Panc1 (cell line): ENCODE data around the gene ULBP3. TPM values are rescaled to one million over a fixed set of nuclear protein-coding genes. Genes with fewer than 3 reads are reported as not detected.

Experiments used
- ATAC-seq: fragments of 200-7000 bp; cut with Tn5 transposase; 2 replicates; pipeline ENCODE4 v1.9.1; 2020; ENCODE audit warnings: mild to moderate bottlenecking, moderate library complexity
- BruUV-seq: library from RNA; stranded (reverse); fragments of 400-500 nt; replicated peaks from 2 replicates; lab custom pipeline; 2021; lab: Mats Ljungman, UMichigan
- CTCF ChIA-PET: fragments of 300-600 bp; sonication (Branson Sonifier 250); formaldehyde crosslinking; loops from one replicate; lab custom pipeline; 2022; ENCODE audit warnings: antibody characterized with exemption; lab: Charles Lee
- POLR2A ChIA-PET: fragments of 300-600 bp; sonication (Branson Sonifier 250); formaldehyde crosslinking; loops from one replicate; lab custom pipeline; 2022; ENCODE audit warnings: antibody characterized with exemption; lab: Charles Lee
- DNase-seq: peaks from one replicate; pipeline ENCODE4 v3.0.0-alpha.2; 2010; ENCODE audit warnings: low read depth, low spot score
- H3K27ac ChIP-seq: 2 replicates; pipeline ENCODE4 v1.5.1; 2011; ENCODE audit warnings: mild to moderate bottlenecking, low read length, inconsistent platforms
- H3K27me3 ChIP-seq: fragments of 200-500 bp; sonication (Bioruptor generic); 2 replicates; pipeline ENCODE4 v1.6.0; 2014; ENCODE audit warnings: low read length, inconsistent platforms; ENCODE audit not compliant: control insufficient read depth, insufficient read depth
- H3K36me3 ChIP-seq: fragments of 200-500 bp; sonication (Bioruptor generic); 2 replicates; pipeline ENCODE4 v1.5.1; 2014; ENCODE audit warnings: inconsistent platforms, mild to moderate bottlenecking, low read length, moderate library complexity; ENCODE audit not compliant: control insufficient read depth, insufficient read depth
- H3K4me1 ChIP-seq: 2 replicates; pipeline ENCODE4 v1.5.1; 2011; ENCODE audit warnings: inconsistent platforms, mild to moderate bottlenecking, low read length, moderate library complexity; ENCODE audit not compliant: control insufficient read depth, insufficient read depth
- H3K4me3 ChIP-seq, 2 experiments: 2 replicates each; pipeline ENCODE4 v1.5.1; 2011 to 2012; ENCODE audit warnings: low read depth in 2 of 2, low read length in 2 of 2, mild to moderate bottlenecking in 2 of 2, inconsistent platforms in 1 of 2, moderate library complexity in 1 of 2
- H3K9me3 ChIP-seq: fragments of 200-500 bp; sonication (Bioruptor generic); 2 replicates; pipeline ENCODE4 v1.5.1; 2014; ENCODE audit warnings: low read depth, mild to moderate bottlenecking, inconsistent platforms, low read length, moderate library complexity; ENCODE audit not compliant: control insufficient read depth, insufficient read depth
- POLR2AphosphoS5 ChIP-seq: IDR thresholded peaks from 2 replicates; pipeline ENCODE4 v1.6.1; 2012; ENCODE audit warnings: mild to moderate bottlenecking, low read depth, low read length, moderate library complexity
- SIN3A ChIP-seq: IDR thresholded peaks from 2 replicates; pipeline ENCODE4 v1.6.1; 2012; ENCODE audit warnings: low read depth, mild to moderate bottlenecking, low read length, moderate library complexity, borderline replicate concordance; ENCODE audit not compliant: insufficient read depth
- TCF7L2 ChIP-seq: IDR thresholded peaks from 2 replicates; pipeline ENCODE4 v1.6.1; 2011; ENCODE audit warnings: mild to moderate bottlenecking, low read depth, low read length, inconsistent platforms
- in situ Hi-C: cut with HindIII; loops from 2 replicates; pipeline ENCODE4 v1.10.0; 2016; ENCODE audit warnings: low sequenced_read_pairs, low pct_unique_long_range_greater_than_20kb
- intact Hi-C: fragments of 100-400 bp; cut with micrococcal nuclease; formaldehyde crosslinking; loops from one replicate; pipeline ENCODE4 v1.10.0; 2022; ENCODE audit not compliant: unreplicated experiment
- total RNA-seq: library from RNA; stranded (reverse); gene quantifications from one replicate; pipeline ENCODE4 v1.2.1, GENCODE V29; 2021; ENCODE audit not compliant: unreplicated experiment
- TF ChIP-seq, protein P1 (sequence below): fragments of 450-650 bp; IDR thresholded peaks from 2 replicates; pipeline ENCODE4 v1.5.1; 2017; ENCODE audit warnings: mild to moderate bottlenecking
- TF ChIP-seq, protein P2 (sequence below), 2 experiments: IDR thresholded peaks; 2 replicates each; pipeline ENCODE4 v1.6.1; 2011 to 2012; ENCODE audit warnings: low read depth in 2 of 2, control low read depth in 1 of 2, low read length in 1 of 2, mild to moderate bottlenecking in 1 of 2, moderate library complexity in 1 of 2; ENCODE audit not compliant: insufficient read depth in 1 of 2

Gene ULBP3
- total RNA-seq, 1 experiment from 2014 or later: 2.4 TPM

DNA sequence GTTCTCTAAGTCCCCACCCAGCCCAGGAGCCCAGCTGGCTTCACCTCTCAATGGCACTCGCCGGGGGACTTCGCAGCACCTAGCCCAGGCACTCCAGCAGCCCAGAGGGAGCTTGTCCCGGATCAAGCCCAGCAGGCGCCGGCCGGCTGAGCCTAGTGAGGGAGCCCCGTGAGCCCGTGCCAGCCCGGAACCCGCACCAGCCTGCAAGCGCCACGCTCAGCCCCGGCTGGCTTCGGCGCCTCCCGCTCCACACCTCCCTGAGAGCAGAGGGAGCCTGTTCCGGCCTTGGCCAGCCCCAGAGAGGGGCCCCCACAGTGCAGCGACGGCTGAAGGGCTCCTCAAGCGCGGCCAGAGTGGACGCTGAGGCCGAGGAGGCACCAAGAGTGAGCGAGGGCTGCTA, 46.8 kb upstream of the ULBP3 start:
- Histone ChIP-seq H3K9me3 (no peaks in the 10 kb centered on the region), H3K27ac (no peak overlapping the region), H3K4me3 (no peak overlapping the region), H3K27me3 (peaks cover 6% of the 10 kb centered on the region), H3K4me1 (no peaks in the 10 kb centered on the region), H3K36me3 (no peaks in the 10 kb centered on the region)
- in situ Hi-C loops: no loop called here
- no TSS peak for BruUV-seq
- ATAC-seq (no peak), DNase-seq (no peak)
- ChIA-PET CTCF (no interaction called here), POLR2A (no interaction called here)
- intact Hi-C loops: no loop called here
- TF ChIP-seq SIN3A: no peak
- TF ChIP-seq, protein P1, sequence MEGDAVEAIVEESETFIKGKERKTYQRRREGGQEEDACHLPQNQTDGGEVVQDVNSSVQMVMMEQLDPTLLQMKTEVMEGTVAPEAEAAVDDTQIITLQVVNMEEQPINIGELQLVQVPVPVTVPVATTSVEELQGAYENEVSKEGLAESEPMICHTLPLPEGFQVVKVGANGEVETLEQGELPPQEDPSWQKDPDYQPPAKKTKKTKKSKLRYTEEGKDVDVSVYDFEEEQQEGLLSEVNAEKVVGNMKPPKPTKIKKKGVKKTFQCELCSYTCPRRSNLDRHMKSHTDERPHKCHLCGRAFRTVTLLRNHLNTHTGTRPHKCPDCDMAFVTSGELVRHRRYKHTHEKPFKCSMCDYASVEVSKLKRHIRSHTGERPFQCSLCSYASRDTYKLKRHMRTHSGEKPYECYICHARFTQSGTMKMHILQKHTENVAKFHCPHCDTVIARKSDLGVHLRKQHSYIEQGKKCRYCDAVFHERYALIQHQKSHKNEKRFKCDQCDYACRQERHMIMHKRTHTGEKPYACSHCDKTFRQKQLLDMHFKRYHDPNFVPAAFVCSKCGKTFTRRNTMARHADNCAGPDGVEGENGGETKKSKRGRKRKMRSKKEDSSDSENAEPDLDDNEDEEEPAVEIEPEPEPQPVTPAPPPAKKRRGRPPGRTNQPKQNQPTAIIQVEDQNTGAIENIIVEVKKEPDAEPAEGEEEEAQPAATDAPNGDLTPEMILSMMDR: no peak
- TF ChIP-seq, protein P2, sequence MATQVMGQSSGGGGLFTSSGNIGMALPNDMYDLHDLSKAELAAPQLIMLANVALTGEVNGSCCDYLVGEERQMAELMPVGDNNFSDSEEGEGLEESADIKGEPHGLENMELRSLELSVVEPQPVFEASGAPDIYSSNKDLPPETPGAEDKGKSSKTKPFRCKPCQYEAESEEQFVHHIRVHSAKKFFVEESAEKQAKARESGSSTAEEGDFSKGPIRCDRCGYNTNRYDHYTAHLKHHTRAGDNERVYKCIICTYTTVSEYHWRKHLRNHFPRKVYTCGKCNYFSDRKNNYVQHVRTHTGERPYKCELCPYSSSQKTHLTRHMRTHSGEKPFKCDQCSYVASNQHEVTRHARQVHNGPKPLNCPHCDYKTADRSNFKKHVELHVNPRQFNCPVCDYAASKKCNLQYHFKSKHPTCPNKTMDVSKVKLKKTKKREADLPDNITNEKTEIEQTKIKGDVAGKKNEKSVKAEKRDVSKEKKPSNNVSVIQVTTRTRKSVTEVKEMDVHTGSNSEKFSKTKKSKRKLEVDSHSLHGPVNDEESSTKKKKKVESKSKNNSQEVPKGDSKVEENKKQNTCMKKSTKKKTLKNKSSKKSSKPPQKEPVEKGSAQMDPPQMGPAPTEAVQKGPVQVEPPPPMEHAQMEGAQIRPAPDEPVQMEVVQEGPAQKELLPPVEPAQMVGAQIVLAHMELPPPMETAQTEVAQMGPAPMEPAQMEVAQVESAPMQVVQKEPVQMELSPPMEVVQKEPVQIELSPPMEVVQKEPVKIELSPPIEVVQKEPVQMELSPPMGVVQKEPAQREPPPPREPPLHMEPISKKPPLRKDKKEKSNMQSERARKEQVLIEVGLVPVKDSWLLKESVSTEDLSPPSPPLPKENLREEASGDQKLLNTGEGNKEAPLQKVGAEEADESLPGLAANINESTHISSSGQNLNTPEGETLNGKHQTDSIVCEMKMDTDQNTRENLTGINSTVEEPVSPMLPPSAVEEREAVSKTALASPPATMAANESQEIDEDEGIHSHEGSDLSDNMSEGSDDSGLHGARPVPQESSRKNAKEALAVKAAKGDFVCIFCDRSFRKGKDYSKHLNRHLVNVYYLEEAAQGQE (IDR thresholded peaks at IDR 0.05; ENCODE audit: insufficient read depth in 1 of 2, low read depth in 2 of 2, low read length in 1 of 2): no peak
- no peak for TF ChIP-seq POLR2AphosphoS5
- no peak for TF ChIP-seq TCF7L2

DNA sequence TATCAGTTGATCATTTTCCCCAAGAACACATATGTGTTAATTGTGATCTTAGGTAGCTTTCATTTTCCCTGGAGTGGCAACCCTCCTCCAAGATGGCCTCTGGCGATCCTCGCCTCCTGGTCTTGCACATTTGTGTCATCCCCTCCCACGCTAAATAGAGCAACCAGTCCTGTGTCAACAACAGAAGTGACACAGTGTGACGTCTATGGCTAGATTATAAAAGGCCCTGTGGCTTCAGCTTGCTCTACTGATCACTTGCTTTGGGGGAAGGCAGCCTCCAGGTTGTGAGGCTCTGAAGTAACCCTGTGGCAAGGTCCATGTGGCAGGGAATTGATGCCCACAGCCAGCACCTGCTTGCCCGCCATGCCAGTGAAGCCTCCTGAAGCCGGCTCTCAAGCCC, 43.3 kb upstream of the ULBP3 start:
- no peak for TF ChIP-seq SIN3A
- POLR2A ChIA-PET: interaction anchor here (0.7 kb wide), 1 partner anchor 164 kb away, joined by 3 read pairs; no protein-coding TSS in a partner anchor
- intact Hi-C loops: no loop called here
- H3K27me3 ChIP-seq: peaks cover 9% of the 10 kb centered on the region
- H3K4me1 ChIP-seq: no peaks in the 10 kb centered on the region
- H3K4me3 ChIP-seq: no peak overlapping the region
- no peaks in the 10 kb centered on the region for H3K36me3 ChIP-seq
- ATAC-seq (no peak), DNase-seq (no peak)
- in situ Hi-C loops: no loop called here
- CTCF ChIA-PET: interaction anchor here (0.7 kb wide), 1 partner anchor 29 kb away, joined by 4 read pairs; no protein-coding TSS in a partner anchor
- no peaks in the 10 kb centered on the region for H3K9me3 ChIP-seq
- H3K27ac ChIP-seq: no peak overlapping the region
- no TSS peak for BruUV-seq

DNA sequence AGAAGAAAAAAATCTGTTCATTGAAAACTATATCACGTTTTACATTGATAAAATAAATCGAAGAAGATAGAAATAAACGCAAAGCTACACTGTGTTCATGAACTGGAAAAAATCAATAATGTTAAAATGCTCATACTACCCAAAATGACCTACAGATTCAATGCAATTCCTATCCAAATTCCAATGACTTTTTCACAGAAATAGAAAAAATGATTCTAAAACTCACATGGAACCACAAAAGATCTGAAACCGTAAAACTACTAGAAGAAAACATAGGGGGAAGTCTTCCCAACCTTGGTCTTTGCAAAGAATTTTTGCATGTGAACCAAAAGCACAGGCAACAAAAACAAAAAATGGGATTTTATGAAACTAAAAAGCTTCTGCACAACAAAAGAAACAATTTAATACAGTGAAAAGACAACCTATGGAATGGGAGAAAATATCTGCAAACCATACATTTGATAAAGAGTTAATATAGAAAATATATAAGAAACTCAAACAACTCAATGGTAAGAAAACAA, 33.9 kb upstream of the ULBP3 start:
- H3K27ac ChIP-seq: no peak overlapping the region
- no peaks in the 10 kb centered on the region for H3K9me3 ChIP-seq
- no peaks in the 10 kb centered on the region for H3K4me1 ChIP-seq
- H3K4me3 ChIP-seq: no peak overlapping the region
- intact Hi-C loops (no loop called here), in situ Hi-C loops (no loop called here)
- ATAC-seq: no peak
- TF ChIP-seq POLR2AphosphoS5: no peak
- no peak for TF ChIP-seq SIN3A
- TF ChIP-seq TCF7L2: no peak
- TF ChIP-seq, protein P1: no peak
- TF ChIP-seq, protein P2 (IDR thresholded peaks at IDR 0.05; ENCODE audit: insufficient read depth in 1 of 2, low read depth in 2 of 2, low read length in 1 of 2): no peak
- peaks cover 5% of the 10 kb centered on the region; the same call in 1 of the 2 replicates for H3K27me3 ChIP-seq
- POLR2A ChIA-PET: no interaction called here
- CTCF ChIA-PET: no interaction called here
- no TSS peak for BruUV-seq
- no peak for DNase-seq
- H3K36me3 ChIP-seq: no peaks in the 10 kb centered on the region
